DOHH2 (cell line): ENCODE data around the gene NXPH3.

Experiments used
- EZH2phosphoT487 ChIP-seq: fragments of 200-600 bp; sonication (generic); IDR thresholded peaks from 2 replicates; pipeline ENCODE4 v1.6.1; 2017; ENCODE audit warnings: borderline replicate concordance, mild to moderate bottlenecking, antibody characterized with exemption, low read length, moderate library complexity, mixed read lengths
- TF ChIP-seq, protein P1 (sequence below): fragments of 200-600 bp; sonication (generic); IDR thresholded peaks from one replicate; pipeline ENCODE4 v1.5.1; 2014; ENCODE audit warnings: antibody characterized with exemption, mild to moderate bottlenecking, low read depth, low read length; ENCODE audit not compliant: poor library complexity, severe bottlenecking

DNA sequence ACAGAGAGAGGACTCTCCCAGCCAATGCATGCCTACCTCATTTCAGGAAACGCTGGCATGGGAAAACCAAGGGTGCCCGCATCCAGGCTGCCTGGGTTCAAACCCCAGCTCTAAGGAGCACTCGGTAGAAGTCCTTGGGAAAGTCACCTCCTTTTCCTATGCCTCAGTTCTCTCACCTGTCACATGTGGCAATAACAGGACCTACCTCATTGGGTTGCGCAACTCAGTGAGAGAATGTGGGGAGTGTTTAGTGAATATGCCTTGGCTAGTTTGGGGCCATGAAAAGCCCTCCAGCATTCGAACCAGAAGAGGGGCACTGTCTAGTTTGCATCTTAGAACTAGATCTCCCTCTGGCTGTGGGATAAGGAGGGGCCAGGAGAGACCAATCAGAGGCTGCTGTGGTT, 9.0 kb upstream of the NXPH3 start:
- TF ChIP-seq, protein P1, sequence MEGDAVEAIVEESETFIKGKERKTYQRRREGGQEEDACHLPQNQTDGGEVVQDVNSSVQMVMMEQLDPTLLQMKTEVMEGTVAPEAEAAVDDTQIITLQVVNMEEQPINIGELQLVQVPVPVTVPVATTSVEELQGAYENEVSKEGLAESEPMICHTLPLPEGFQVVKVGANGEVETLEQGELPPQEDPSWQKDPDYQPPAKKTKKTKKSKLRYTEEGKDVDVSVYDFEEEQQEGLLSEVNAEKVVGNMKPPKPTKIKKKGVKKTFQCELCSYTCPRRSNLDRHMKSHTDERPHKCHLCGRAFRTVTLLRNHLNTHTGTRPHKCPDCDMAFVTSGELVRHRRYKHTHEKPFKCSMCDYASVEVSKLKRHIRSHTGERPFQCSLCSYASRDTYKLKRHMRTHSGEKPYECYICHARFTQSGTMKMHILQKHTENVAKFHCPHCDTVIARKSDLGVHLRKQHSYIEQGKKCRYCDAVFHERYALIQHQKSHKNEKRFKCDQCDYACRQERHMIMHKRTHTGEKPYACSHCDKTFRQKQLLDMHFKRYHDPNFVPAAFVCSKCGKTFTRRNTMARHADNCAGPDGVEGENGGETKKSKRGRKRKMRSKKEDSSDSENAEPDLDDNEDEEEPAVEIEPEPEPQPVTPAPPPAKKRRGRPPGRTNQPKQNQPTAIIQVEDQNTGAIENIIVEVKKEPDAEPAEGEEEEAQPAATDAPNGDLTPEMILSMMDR, result no peak
- TF ChIP-seq EZH2phosphoT487, result no peak
